ENCODE measurements around the gene DCAF6.

GRCh38 chr1:168089979-168090337, 153.5 kb downstream of the DCAF6 start:
- TF ChIP-seq POLR2AphosphoS5 (IDR thresholded peaks at IDR 0.05; ENCODE audit: low read depth, low read length): no peak
- no peak for TF ChIP-seq REST (IDR thresholded peaks at IDR 0.05; ENCODE audit: insufficient read depth in 1 of 2, low read depth in 2 of 2, low read length in 2 of 2)
- TF ChIP-seq TAF1 (IDR thresholded peaks at IDR 0.05; ENCODE audit: borderline replicate concordance, insufficient read depth, low read length): no peak
- TF ChIP-seq SIN3A (IDR thresholded peaks at IDR 0.05; ENCODE audit: borderline replicate concordance, insufficient read depth, low read length): no peak

Data from PFSK-1 (cell line).